Cardiac muscle cell (in vitro differentiated cells and primary cell): ENCODE data around the gene NR5A1. TPM values are rescaled to one million over a fixed set of nuclear protein-coding genes. Genes with fewer than 3 reads are reported as not detected.

Experiments
- DNase-seq, 2 donors: peaks; one replicate each; pipeline versions ENCODE4 v3.0.0 to v3.0.0-alpha.2; 2010 to 2017; ENCODE audit warnings: low read depth in 1 of 2, low spot score in 1 of 2
- H3K27ac ChIP-seq: fragments of 200-600 bp; sonication (generic); 2 replicates; pipeline ENCODE4 v1.5.1; 2016
- H3K27me3 ChIP-seq: fragments of 200-600 bp; sonication (generic); 2 replicates; pipeline ENCODE4 v1.6.0; 2016; ENCODE audit warnings: control low read depth
- H3K36me3 ChIP-seq: fragments of 200-600 bp; sonication (generic); 2 replicates; pipeline ENCODE4 v1.5.1; 2016; ENCODE audit warnings: control low read depth
- H3K4me1 ChIP-seq: fragments of 200-600 bp; sonication (generic); 2 replicates; pipeline ENCODE4 v1.8.1; 2017; ENCODE audit warnings: low read depth, mild to moderate bottlenecking, mixed run types
- H3K4me3 ChIP-seq: fragments of 200-600 bp; sonication (generic); 2 replicates; pipeline ENCODE4 v1.5.1; 2016; ENCODE audit warnings: mild to moderate bottlenecking
- H3K9me3 ChIP-seq: fragments of 200-600 bp; sonication (generic); 2 replicates; pipeline ENCODE4 v1.5.1; 2017; ENCODE audit warnings: low read depth, mild to moderate bottlenecking, control low read depth
- CTCF ChIP-seq: IDR thresholded peaks from 2 replicates; pipeline ENCODE4 v1.5.1; 2012; ENCODE audit warnings: low read depth, mild to moderate bottlenecking, low read length
- polyA plus RNA-seq: library from polyadenylated mRNA; unstranded; fragments of >200 nt; fragmentation: Nextera tagmentation; extraction: Ambion mirVana; gene quantifications from 2 replicates; pipeline ENCODE4 v1.2.1, GENCODE V29; 2016
- total RNA-seq: library from RNA; depleted of rRNA; stranded (reverse); fragments of >200 nt; gene quantifications from 2 replicates; pipeline ENCODE4 v1.2.3, GENCODE V29; 2016

The NR5A1 gene
- total and polyA plus RNA-seq, 2 experiments from 2014 or later: 0.12 TPM; not detected in 1

DNA sequence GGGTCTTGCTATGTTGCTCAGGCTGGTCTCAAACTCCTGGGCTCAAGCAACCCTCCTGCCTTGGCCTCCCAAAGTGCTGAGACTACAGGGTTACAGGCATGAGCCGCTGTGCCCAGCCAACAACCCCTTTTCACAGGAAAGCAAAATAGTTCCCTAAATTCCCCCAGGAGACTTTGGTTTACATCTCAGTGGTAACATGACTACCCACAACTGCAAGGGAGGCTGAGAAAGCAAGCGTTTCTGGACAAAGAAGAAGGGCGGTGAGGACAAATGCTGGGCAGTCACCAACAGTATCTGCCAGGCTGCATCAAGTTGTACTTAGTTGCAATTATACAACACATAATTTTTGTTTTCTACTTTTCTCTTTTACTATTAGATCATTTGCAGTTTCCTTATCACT, 64.4 kb downstream of the NR5A1 start:
- H3K9me3 ChIP-seq: no peaks in the 10 kb centered on the region
- DNase-seq: no peak

DNA sequence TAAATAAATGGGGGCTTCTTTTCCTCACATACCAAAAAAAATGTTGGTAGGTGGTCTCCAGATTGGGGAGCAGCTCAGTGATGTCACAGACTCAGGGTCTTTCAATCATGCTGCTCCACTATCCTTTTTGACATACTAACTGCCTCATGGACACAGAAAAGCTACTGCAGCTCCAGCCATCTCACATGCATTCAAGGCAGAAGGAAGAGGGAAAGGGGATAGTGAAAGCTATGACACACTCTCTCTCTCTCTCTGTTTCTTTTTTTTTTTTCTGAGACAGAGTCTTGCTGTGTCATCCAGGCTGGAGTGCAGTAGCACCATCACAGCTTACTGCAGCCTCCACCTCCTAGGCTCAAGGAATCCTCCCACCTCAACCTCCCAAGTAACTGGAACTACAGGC, 64.8 kb downstream of the NR5A1 start:
- Histone ChIP-seq H3K27ac (no peak overlapping the region), H3K4me3 (no peak overlapping the region), H3K36me3 (no peaks in the 10 kb centered on the region), H3K9me3 (no peaks in the 10 kb centered on the region), H3K27me3 (no peaks in the 10 kb centered on the region), H3K4me1 (no peaks in the 10 kb centered on the region)
- no peak for TF ChIP-seq CTCF
- no peak for DNase-seq

More for the DNA sequence above, 64.4 kb downstream of the NR5A1 start:
- Histone ChIP-seq H3K36me3 (no peaks in the 10 kb centered on the region), H3K4me1 (no peaks in the 10 kb centered on the region), H3K4me3 (no peak overlapping the region), H3K27me3 (no peaks in the 10 kb centered on the region), H3K27ac (no peak overlapping the region)
- TF ChIP-seq CTCF: no peak

- no peaks in the 10 kb centered on the region for H3K4me1 ChIP-seq
- no peak overlapping the region for H3K4me3 ChIP-seq
- no peaks in the 10 kb centered on the region for H3K9me3 ChIP-seq
- H3K27ac ChIP-seq: no peak overlapping the region
- H3K36me3 ChIP-seq: no peaks in the 10 kb centered on the region
- TF ChIP-seq CTCF: no peak
- H3K27me3 ChIP-seq: no peaks in the 10 kb centered on the region
- DNase-seq: no peak
Measured at GRCh38 chr9:124441291-124441690, 65.9 kb downstream of the NR5A1 start.

DNA sequence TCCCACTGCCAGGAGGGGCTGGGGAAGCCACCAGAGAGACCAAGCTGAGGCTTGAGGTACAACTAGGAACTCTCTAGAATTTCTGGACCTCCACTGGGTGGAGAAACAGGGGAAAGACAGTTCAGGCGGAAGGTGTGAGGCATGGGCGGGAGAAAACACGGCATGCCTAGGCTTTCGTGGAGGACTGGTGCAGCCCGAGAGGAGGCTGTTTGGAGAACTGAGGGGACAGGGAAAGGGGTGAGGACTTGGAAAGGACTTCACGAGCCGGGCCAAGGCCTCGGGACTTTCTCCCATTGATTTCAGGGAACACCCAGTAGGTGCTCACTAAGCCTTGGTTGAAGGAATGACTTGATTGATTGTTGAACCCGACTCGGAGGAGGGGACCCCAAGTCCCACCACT, 66.4 kb downstream of the NR5A1 start:
- no peaks in the 10 kb centered on the region for H3K36me3 ChIP-seq
- no peaks in the 10 kb centered on the region for H3K27me3 ChIP-seq
- no peak for DNase-seq
- H3K4me3 ChIP-seq: no peak overlapping the region
- H3K9me3 ChIP-seq: no peaks in the 10 kb centered on the region
- no peaks in the 10 kb centered on the region for H3K4me1 ChIP-seq
- no peak for TF ChIP-seq CTCF
- H3K27ac ChIP-seq: no peak overlapping the region

- H3K4me1 ChIP-seq: no peaks in the 10 kb centered on the region
- no peak for TF ChIP-seq CTCF
Measured at GRCh38 chr9:124439686-124440243, 67.4 kb downstream of the NR5A1 start.

More at GRCh38 chr9:124439686-124440243, 67.4 kb downstream of the NR5A1 start:
- no peak overlapping the region for H3K4me3 ChIP-seq
- no peak for DNase-seq
- H3K9me3 ChIP-seq: no peaks in the 10 kb centered on the region
- no peak overlapping the region for H3K27ac ChIP-seq
- H3K36me3 ChIP-seq: no peaks in the 10 kb centered on the region
- H3K27me3 ChIP-seq: no peaks in the 10 kb centered on the region
